HG02981 (cell line): ENCODE measurements around the gene LRBA.
"Not testable (repeated sequence)": the region's sequence is repeated elsewhere in the genome, so short reads cannot be mapped to it uniquely, and the experiment has no call there.

Experiments used
- ATAC-seq: cut with Tn5 transposase; IDR thresholded peaks from one replicate; pipeline ENCODE4 v1.9.1; 2021; ENCODE audit warnings: mild to moderate bottlenecking, moderate library complexity; ENCODE audit not compliant: unreplicated experiment

Gene LRBA

GRCh38 chr4:150389896-150390530 is 625.1 kb downstream of the LRBA start:
- no peak for ATAC-seq

- ATAC-seq, result no peak
Measured at GRCh38 chr4:150387981-150388380, 627.1 kb downstream of the LRBA start.

- ATAC-seq, result not testable (repeated sequence)
Measured at GRCh38 chr4:150386415-150386814, 628.7 kb downstream of the LRBA start.

- no peak for ATAC-seq
Measured at GRCh38 chr4:150385606-150386005, 629.5 kb downstream of the LRBA start.

- ATAC-seq, result no peak
Measured at GRCh38 chr4:150384249-150384648, 630.8 kb downstream of the LRBA start.

- no peak for ATAC-seq
Measured at GRCh38 chr4:150382028-150382427, 633.1 kb downstream of the LRBA start.

- ATAC-seq, result no peak
Measured at GRCh38 chr4:150381609-150382008, 633.5 kb downstream of the LRBA start.

- ATAC-seq, result no peak
Measured at GRCh38 chr4:150381036-150381435, 634.0 kb downstream of the LRBA start.

GRCh38 chr4:150379454-150379853 is 635.6 kb downstream of the LRBA start:
- no peak for ATAC-seq

- no peak for ATAC-seq
Measured at GRCh38 chr4:150375025-150375424, 640.1 kb downstream of the LRBA start.

GRCh38 chr4:150371869-150372268 is 643.2 kb downstream of the LRBA start:
- ATAC-seq, result no peak

GRCh38 chr4:150369434-150370380 is 645.4 kb downstream of the LRBA start:
- ATAC-seq, result no peak

- ATAC-seq, result no peak
Measured at GRCh38 chr4:150368667-150369066, 646.4 kb downstream of the LRBA start.

GRCh38 chr4:150367326-150367725 is 647.8 kb downstream of the LRBA start:
- no peak for ATAC-seq

GRCh38 chr4:150366487-150366999 is 648.5 kb downstream of the LRBA start:
- no peak for ATAC-seq

GRCh38 chr4:150363721-150364688 is 651.1 kb downstream of the LRBA start:
- ATAC-seq, result no peak

- no peak for ATAC-seq
Measured at GRCh38 chr4:150358691-150359090, 656.4 kb downstream of the LRBA start.

- ATAC-seq, result no peak
Measured at GRCh38 chr4:150357829-150358228, 657.3 kb downstream of the LRBA start.

- ATAC-seq, result no peak
Measured at GRCh38 chr4:150355858-150356455, 659.1 kb downstream of the LRBA start.

GRCh38 chr4:150355418-150355817 is 659.7 kb downstream of the LRBA start:
- no peak for ATAC-seq
